HUES64 (cell line): ENCODE measurements around the gene TMPRSS11A. TPM values are rescaled to one million over a fixed set of nuclear protein-coding genes. Genes with fewer than 3 reads are reported as not detected.

Experiments
- H3K27ac ChIP-seq: 2 replicates; pipeline ENCODE4 v1.7.0; 2013; ENCODE audit warnings: low read depth, low read length, inconsistent platforms
- H3K27me3 ChIP-seq: 2 replicates; pipeline ENCODE4 v1.6.1; 2013; ENCODE audit warnings: mild to moderate bottlenecking, low read length; ENCODE audit not compliant: insufficient read depth
- H3K36me3 ChIP-seq: 2 replicates; pipeline ENCODE4 v1.6.1; 2013; ENCODE audit warnings: mild to moderate bottlenecking, low read length; ENCODE audit not compliant: insufficient read depth
- H3K4me1 ChIP-seq: 2 replicates; pipeline ENCODE4 v1.6.1; 2013; ENCODE audit warnings: mild to moderate bottlenecking, low read length, moderate library complexity; ENCODE audit not compliant: insufficient read depth
- H3K4me3 ChIP-seq: 2 replicates; pipeline ENCODE4 v1.5.1; 2013; ENCODE audit warnings: mild to moderate bottlenecking, low read length, moderate library complexity
- H3K9ac ChIP-seq: 2 replicates; pipeline ENCODE4 v1.6.1; 2013; ENCODE audit warnings: mild to moderate bottlenecking, low read depth, low read length
- H3K9me3 ChIP-seq: 2 replicates; pipeline ENCODE4 v1.6.1; 2013; ENCODE audit warnings: low read depth, low read length; ENCODE audit not compliant: insufficient read depth
- WGBS: fragments of 150-250, 120-280 bp; methylation state at CpG from one replicate; pipeline ENCODE4 v1.1.7; 2013; ENCODE audit warnings: missing lambda C conversion rate; 5-methylcytosine and 5-hydroxymethylcytosine counted together
- polyA plus RNA-seq, 2 experiments: library from polyadenylated mRNA; stranded (reverse); fragments of 50-300 nt; gene quantifications; one replicate each; pipeline ENCODE4 v1.2.3, GENCODE V29; 2013

TMPRSS11A gene, protein sequence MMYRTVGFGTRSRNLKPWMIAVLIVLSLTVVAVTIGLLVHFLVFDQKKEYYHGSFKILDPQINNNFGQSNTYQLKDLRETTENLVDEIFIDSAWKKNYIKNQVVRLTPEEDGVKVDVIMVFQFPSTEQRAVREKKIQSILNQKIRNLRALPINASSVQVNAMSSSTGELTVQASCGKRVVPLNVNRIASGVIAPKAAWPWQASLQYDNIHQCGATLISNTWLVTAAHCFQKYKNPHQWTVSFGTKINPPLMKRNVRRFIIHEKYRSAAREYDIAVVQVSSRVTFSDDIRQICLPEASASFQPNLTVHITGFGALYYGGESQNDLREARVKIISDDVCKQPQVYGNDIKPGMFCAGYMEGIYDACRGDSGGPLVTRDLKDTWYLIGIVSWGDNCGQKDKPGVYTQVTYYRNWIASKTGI
- polyA plus RNA-seq (2013, experiment 1 of 2) = not detected
- polyA plus RNA-seq (2013, experiment 2 of 2) = not detected

DNA sequence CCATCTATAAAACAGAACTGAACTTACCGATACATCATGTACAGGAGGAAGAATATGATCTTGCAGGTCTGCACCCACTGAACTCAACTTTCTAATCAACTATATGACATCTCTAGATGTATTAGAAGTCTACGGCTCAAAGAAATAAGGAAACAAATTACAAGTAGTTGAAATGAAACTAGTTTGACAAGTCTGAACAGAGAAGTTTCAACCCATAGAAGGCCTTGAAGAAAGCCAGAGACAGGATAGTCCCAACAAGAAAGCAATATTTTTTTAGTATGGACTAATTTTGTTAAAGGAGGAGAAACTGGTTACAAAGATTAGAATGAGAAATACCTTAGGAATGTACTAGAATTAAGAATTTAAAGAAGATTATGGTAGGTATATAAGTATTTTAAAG, at the start of gene TMPRSS11A:
TMPRSS11A (minus strand) TSS at position 138 of the 400 bp plus-strand sequence; CDS start at position 38, 100 bp downstream.
- H3K27me3 ChIP-seq = no peaks in the 10 kb centered on the region
- H3K27ac ChIP-seq = no peak within 1 kb of the TSS
- H3K4me3 ChIP-seq = no peak within 1 kb of the TSS
- H3K9ac ChIP-seq = no peak within 1 kb of the TSS
- 100% methylated on average over 1 of the region's 2 CpGs for WGBS
- H3K9me3 ChIP-seq = 0 out of 2 replicates have a peak, but pooled peaks cover 5% of the 10 kb centered on the region
- H3K36me3 ChIP-seq = no peaks in the 10 kb centered on the region
- no peaks in the 10 kb centered on the region for H3K4me1 ChIP-seq

GRCh38 chr4:68011684-68012083, 48.4 kb upstream of the TMPRSS11A start:
- H3K27ac ChIP-seq = no peak overlapping the region
- H3K36me3 ChIP-seq = no peaks in the 10 kb centered on the region
- H3K4me3 ChIP-seq = no peak overlapping the region
- H3K9ac ChIP-seq = no peak overlapping the region
- H3K4me1 ChIP-seq = no peaks in the 10 kb centered on the region
- no peaks in the 10 kb centered on the region for H3K27me3 ChIP-seq
- no peaks in the 10 kb centered on the region for H3K9me3 ChIP-seq

DNA sequence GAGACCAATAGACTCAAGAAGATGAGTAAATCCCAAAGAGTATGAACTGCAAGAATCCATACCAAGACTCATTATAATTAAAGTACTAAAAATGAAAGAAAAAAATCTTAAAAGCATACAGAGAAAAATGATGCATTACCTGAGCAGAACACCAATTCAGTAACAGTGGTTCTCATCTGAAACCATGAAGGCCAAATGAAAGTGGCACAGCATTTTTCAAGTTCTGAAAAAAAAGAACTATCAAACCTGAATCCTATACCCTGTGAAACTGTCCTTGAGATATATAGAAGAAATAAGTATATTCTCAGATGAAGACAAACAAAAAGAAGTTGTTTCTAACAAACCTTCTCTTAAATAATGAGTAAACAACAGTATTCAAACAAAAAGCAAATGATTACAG, 39.6 kb upstream of the TMPRSS11A start:
- H3K9me3 ChIP-seq = no peaks in the 10 kb centered on the region
- H3K4me1 ChIP-seq = no peaks in the 10 kb centered on the region
- no peak overlapping the region for H3K4me3 ChIP-seq
- no peaks in the 10 kb centered on the region for H3K36me3 ChIP-seq
- no peak overlapping the region for H3K27ac ChIP-seq
- H3K9ac ChIP-seq = no peak overlapping the region
- no peaks in the 10 kb centered on the region for H3K27me3 ChIP-seq

DNA sequence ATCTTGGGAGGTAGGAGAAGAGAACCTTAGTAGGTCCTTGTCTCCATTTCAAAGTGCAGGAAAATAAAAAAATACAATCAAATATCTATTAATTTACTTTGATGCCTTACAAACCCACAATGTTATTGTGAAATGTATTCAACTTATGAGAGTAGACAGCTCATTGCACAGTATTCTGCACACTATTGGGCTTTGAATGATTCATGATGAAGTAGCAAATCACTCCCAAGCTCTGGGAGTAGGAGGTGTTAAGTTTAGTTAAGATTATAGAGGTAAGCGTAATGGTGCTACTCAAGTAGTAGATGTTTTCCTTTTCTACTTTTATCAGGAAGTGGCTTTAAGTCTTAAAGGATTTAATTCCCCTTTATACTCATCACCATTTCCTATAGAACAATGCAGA, 32.8 kb upstream of the TMPRSS11A start:
- no peaks in the 10 kb centered on the region for H3K9me3 ChIP-seq
- H3K4me3 ChIP-seq = no peak overlapping the region
- H3K9ac ChIP-seq = no peak overlapping the region
- no CpG with 5 or more reads among the region's 1 CpG for WGBS
- no peaks in the 10 kb centered on the region for H3K36me3 ChIP-seq
- no peak overlapping the region for H3K27ac ChIP-seq
- no peaks in the 10 kb centered on the region for H3K27me3 ChIP-seq
- no peaks in the 10 kb centered on the region for H3K4me1 ChIP-seq

DNA sequence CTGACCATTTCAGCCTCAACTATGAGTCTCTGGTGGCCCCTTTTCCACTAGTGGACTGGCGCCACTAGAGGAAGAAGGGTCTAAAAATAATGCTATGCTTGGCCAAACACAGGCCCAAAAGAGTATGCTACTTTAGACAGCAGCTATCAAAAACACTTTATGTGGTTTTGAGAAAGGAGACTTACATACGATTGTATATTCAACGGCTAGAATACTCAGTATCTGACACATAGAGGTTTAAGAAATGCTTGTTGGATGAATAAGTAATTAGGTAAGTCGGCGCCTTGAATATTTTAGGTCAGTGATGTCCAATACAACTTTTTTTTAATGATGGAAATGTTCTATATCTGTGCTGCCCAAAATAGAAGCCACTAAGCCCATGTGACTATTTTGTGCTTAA, 25.7 kb upstream of the TMPRSS11A start:
- Histone ChIP-seq H3K36me3 (no peaks in the 10 kb centered on the region), H3K9ac (no peak overlapping the region), H3K4me1 (no peaks in the 10 kb centered on the region), H3K9me3 (no peaks in the 10 kb centered on the region), H3K27ac (no peak overlapping the region), H3K27me3 (no peaks in the 10 kb centered on the region), H3K4me3 (no peak overlapping the region)
- WGBS = 91% methylated on average over 5 of the region's 5 CpGs

GRCh38 chr4:67983333-67983732, 20.0 kb upstream of the TMPRSS11A start:
- 29% methylated on average over 2 of the region's 2 CpGs for WGBS
- Histone ChIP-seq H3K9ac (no peak overlapping the region), H3K4me3 (no peak overlapping the region), H3K4me1 (no peaks in the 10 kb centered on the region), H3K9me3 (no peaks in the 10 kb centered on the region), H3K27ac (no peak overlapping the region), H3K27me3 (no peaks in the 10 kb centered on the region), H3K36me3 (no peaks in the 10 kb centered on the region)

DNA sequence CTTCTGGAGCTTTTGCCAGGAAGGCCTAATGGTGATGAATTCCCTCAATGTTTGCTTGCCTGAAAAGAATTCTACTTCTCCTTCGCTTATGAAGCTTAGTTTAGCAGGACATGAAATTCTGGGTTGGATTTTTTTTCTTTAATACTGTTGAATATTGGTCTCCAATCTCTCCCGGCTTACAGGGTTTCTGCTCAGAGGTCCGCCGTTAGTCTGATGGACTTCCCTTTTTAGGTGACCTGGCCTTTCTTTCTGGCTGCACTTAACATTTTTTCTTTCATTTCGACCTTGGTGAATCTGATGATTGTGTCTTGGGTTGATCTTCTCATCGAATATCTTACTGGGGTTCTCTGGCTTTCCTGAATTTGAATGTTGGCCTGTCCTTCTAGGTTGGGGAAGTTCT, 17.2 kb upstream of the TMPRSS11A start:
- H3K27ac ChIP-seq = no peak overlapping the region
- no peak overlapping the region for H3K4me3 ChIP-seq
- WGBS = 93% methylated on average over 6 of the region's 6 CpGs

DNA sequence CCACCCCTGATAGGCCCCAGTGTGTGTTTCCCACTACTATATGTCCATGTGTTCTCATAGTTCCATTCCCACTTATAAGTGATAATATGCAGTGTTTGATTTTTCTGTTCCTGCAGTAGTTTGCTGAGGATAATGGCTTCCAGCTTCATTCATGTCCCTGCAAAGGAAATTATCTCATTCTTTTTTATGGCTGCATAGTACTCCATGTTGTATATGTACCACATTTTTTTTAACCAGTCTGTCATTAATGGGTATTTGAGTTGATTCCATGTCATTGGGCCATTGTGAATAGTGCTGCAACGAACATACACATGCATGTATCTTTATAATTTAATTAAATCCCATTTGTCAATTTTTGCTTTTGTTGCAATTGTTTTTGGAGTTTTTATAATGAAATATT, 10.3 kb upstream of the TMPRSS11A start:
- WGBS = no CpG with 5 or more reads among the region's 1 CpG
- Histone ChIP-seq H3K36me3 (no peaks in the 10 kb centered on the region), H3K9ac (no peak overlapping the region), H3K4me3 (no peak overlapping the region), H3K9me3 (peaks cover 9% of the 10 kb centered on the region), H3K27me3 (no peaks in the 10 kb centered on the region), H3K4me1 (no peaks in the 10 kb centered on the region), H3K27ac (no peak overlapping the region)

More for the DNA sequence above, 17.2 kb upstream of the TMPRSS11A start:
- no peaks in the 10 kb centered on the region for H3K27me3 ChIP-seq
- H3K4me1 ChIP-seq = no peaks in the 10 kb centered on the region
- no peaks in the 10 kb centered on the region for H3K36me3 ChIP-seq
- no peak overlapping the region for H3K9ac ChIP-seq
- H3K9me3 ChIP-seq = no peaks in the 10 kb centered on the region

- Histone ChIP-seq H3K4me3 (no peak overlapping the region), H3K9me3 (0 out of 2 replicates have a peak, but pooled peaks cover 5% of the 10 kb centered on the region), H3K4me1 (no peaks in the 10 kb centered on the region), H3K27ac (no peak overlapping the region), H3K36me3 (no peaks in the 10 kb centered on the region), H3K27me3 (no peaks in the 10 kb centered on the region), H3K9ac (no peak overlapping the region)
These were observed 8.4 kb downstream of the TMPRSS11A start for GRCh38 chr4:67954890-67955289.

DNA sequence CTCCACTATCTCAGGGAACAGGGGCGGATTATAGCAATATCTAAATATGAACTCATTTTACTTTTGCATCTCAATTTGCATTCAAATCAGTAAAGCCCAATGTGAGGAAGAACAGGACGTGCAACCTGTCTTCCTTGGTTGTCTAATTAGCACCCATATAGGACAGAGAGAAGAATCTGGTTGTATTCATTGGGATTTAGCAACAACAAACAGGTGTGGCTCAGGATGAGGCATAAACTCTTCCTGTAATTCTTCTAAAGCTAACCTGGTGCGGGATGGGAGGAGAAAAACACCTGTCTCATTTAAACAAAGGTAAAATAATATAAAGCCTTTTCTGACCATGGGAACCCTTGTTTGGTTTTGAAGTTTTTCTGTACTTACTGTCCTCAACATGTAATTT, 22.2 kb downstream of the TMPRSS11A start:
- WGBS = 62% methylated on average over 3 of the region's 3 CpGs
- no peak overlapping the region for H3K27ac ChIP-seq
- no peaks in the 10 kb centered on the region for H3K9me3 ChIP-seq
- no peaks in the 10 kb centered on the region for H3K36me3 ChIP-seq
- no peak overlapping the region for H3K4me3 ChIP-seq
- H3K4me1 ChIP-seq = no peaks in the 10 kb centered on the region
- no peaks in the 10 kb centered on the region for H3K27me3 ChIP-seq
- H3K9ac ChIP-seq = no peak overlapping the region

- Histone ChIP-seq H3K36me3 (no peaks in the 10 kb centered on the region), H3K27me3 (no peaks in the 10 kb centered on the region), H3K27ac (no peak overlapping the region), H3K9me3 (no peaks in the 10 kb centered on the region), H3K4me3 (no peak overlapping the region), H3K4me1 (no peaks in the 10 kb centered on the region), H3K9ac (no peak overlapping the region)
- WGBS = no CpG with 5 or more reads among the region's 2 CpGs
These were observed 22.8 kb downstream of the TMPRSS11A start for GRCh38 chr4:67940506-67940905.

GRCh38 chr4:67939195-67939594, 24.1 kb downstream of the TMPRSS11A start:
- Histone ChIP-seq H3K36me3 (no peaks in the 10 kb centered on the region), H3K27me3 (no peaks in the 10 kb centered on the region), H3K4me3 (no peak overlapping the region), H3K9me3 (no peaks in the 10 kb centered on the region), H3K27ac (no peak overlapping the region), H3K9ac (no peak overlapping the region), H3K4me1 (peaks cover 9% of the 10 kb centered on the region)
- WGBS = 86% methylated on average over 2 of the region's 3 CpGs
